GM23338 (cell line): ENCODE measurements around the gene TOLLIP. TPM values are rescaled to one million over a fixed set of nuclear protein-coding genes. Genes with fewer than 3 reads are reported as not detected.

Experiments
- ATAC-seq: fragments of 200-7000 bp; cut with Tn5 transposase; 3 replicates; pipeline ENCODE4 v1.9.1; 2020
- DNase-seq: peaks from one replicate; pipeline ENCODE4 v3.0.0-alpha.2; 2015; ENCODE audit warnings: low spot score
- H2AFZ ChIP-seq: fragments of 200-600 bp; sonication (generic); 2 replicates; pipeline ENCODE4 v1.8.0; 2016; ENCODE audit warnings: antibody characterized with exemption, mild to moderate bottlenecking, moderate library complexity
- H3F3A ChIP-seq: fragments of 200-600 bp; sonication (generic); replicated peaks from 2 replicates; pipeline ENCODE4 v1.8.0; 2017; ENCODE audit warnings: antibody characterized with exemption, mixed run types, low read depth
- H3K27ac ChIP-seq: fragments of 200-600 bp; sonication (generic); 2 replicates; pipeline ENCODE4 v1.6.1; 2016; ENCODE audit warnings: low read depth
- H3K27me3 ChIP-seq: fragments of 200-600 bp; sonication (generic); 2 replicates; pipeline ENCODE4 v1.8.0; 2016; ENCODE audit warnings: mild to moderate bottlenecking, mixed run types, moderate library complexity; ENCODE audit not compliant: insufficient read depth
- H3K36me3 ChIP-seq: fragments of 200-600 bp; sonication (generic); 2 replicates; pipeline ENCODE4 v1.8.0; 2016; ENCODE audit warnings: mild to moderate bottlenecking; ENCODE audit not compliant: insufficient read depth
- H3K4me1 ChIP-seq: fragments of 200-600 bp; sonication (generic); 2 replicates; pipeline ENCODE4 v1.8.0; 2016; ENCODE audit warnings: mild to moderate bottlenecking, moderate library complexity; ENCODE audit not compliant: insufficient read depth
- H3K4me2 ChIP-seq: fragments of 200-600 bp; sonication (generic); 2 replicates; pipeline ENCODE4 v1.7.1; 2017; ENCODE audit warnings: mixed run types
- H3K4me3 ChIP-seq: fragments of 200-600 bp; sonication (generic); 2 replicates; pipeline ENCODE4 v1.6.1; 2016; ENCODE audit warnings: mixed run types
- H3K79me2 ChIP-seq: fragments of 200-600 bp; sonication (generic); replicated peaks from 2 replicates; pipeline ENCODE4 v1.8.0; 2017; ENCODE audit warnings: mild to moderate bottlenecking; ENCODE audit not compliant: insufficient read depth
- H3K9me2 ChIP-seq: fragments of 200-600 bp; sonication (generic); 2 replicates; pipeline ENCODE4 v1.8.0; 2017; ENCODE audit not compliant: insufficient read depth
- H4K20me1 ChIP-seq: fragments of 200-600 bp; sonication (generic); replicated peaks from 2 replicates; pipeline ENCODE4 v1.8.0; 2017; ENCODE audit warnings: mild to moderate bottlenecking; ENCODE audit not compliant: insufficient read depth
- H3K27ac Mint-ChIP-seq: 2 replicates; pipeline ENCODE4 v1.8.0; 2020; ENCODE audit warnings: inconsistent platforms, mild to moderate bottlenecking, moderate library complexity, mixed read lengths
- H3K27me3 Mint-ChIP-seq: 3 replicates; pipeline ENCODE4 v1.8.0; 2022; ENCODE audit warnings: low read depth, mild to moderate bottlenecking, moderate library complexity, mixed read lengths, inconsistent platforms; ENCODE audit not compliant: insufficient read depth, poor library complexity
- H3K36me3 Mint-ChIP-seq: 3 replicates; pipeline ENCODE4 v1.8.0; 2021; ENCODE audit warnings: low read depth, mild to moderate bottlenecking, inconsistent platforms, moderate library complexity, mixed read lengths
- H3K4me1 Mint-ChIP-seq: 3 replicates; pipeline ENCODE4 v1.8.0; 2020; ENCODE audit warnings: mild to moderate bottlenecking, inconsistent platforms, mixed read lengths
- H3K4me3 Mint-ChIP-seq: 3 replicates; pipeline ENCODE4 v1.8.0; 2021; ENCODE audit warnings: moderate library complexity, mild to moderate bottlenecking, inconsistent platforms, mixed read lengths
- H3K9me3 Mint-ChIP-seq: 3 replicates; pipeline ENCODE4 v1.8.0; 2020; ENCODE audit warnings: moderate library complexity, mild to moderate bottlenecking, inconsistent platforms, mixed read lengths
- EZH2 ChIP-seq: fragments of 200-600 bp; sonication (generic); IDR thresholded peaks from one replicate; pipeline ENCODE4 v1.8.0; 2017; ENCODE audit warnings: antibody characterized with exemption, mild to moderate bottlenecking, low read depth; ENCODE audit not compliant: unreplicated experiment
- EZH2phosphoT487 ChIP-seq: fragments of 200-600 bp; sonication (generic); IDR thresholded peaks from one replicate; pipeline ENCODE4 v1.8.1; 2018; ENCODE audit warnings: antibody characterized with exemption; ENCODE audit not compliant: unreplicated experiment
- POLR2AphosphoS5 ChIP-seq: IDR thresholded peaks from 2 replicates; pipeline ENCODE4 v1.6.1; 2016; ENCODE audit warnings: antibody characterized with exemption, low read depth
- ZNF331 ChIP-seq: fragments of 250-450 bp; sonication (Bioruptor Pico); IDR thresholded peaks from 2 replicates; pipeline ENCODE4 v1.5.0; 2020; ENCODE audit warnings: low read depth, mild to moderate bottlenecking, moderate library complexity
- polyA plus RNA-seq: library from polyadenylated mRNA; unstranded; fragments of >200 nt; fragmentation: Nextera tagmentation; extraction: Ambion mirVana; gene quantifications from 2 replicates; pipeline ENCODE4 v1.2.1, GENCODE V29; 2016
- total RNA-seq: library from RNA; depleted of rRNA; stranded (reverse); fragments of >200 nt; shearing (Covaris generic); gene quantifications from 2 replicates; pipeline ENCODE4 v1.2.3, GENCODE V29; 2014
- TF ChIP-seq, protein P1 (sequence below): fragments of 250-450 bp; sonication (Bioruptor Pico); IDR thresholded peaks from 2 replicates; pipeline ENCODE4 v1.5.0; 2020; ENCODE audit warnings: mild to moderate bottlenecking, moderate library complexity
- TF ChIP-seq, protein P2 (sequence below): IDR thresholded peaks from one replicate; pipeline ENCODE4 v1.6.1; 2018; ENCODE audit warnings: antibody characterized with exemption; ENCODE audit not compliant: unreplicated experiment
- TF ChIP-seq, protein P3 (sequence below): IDR thresholded peaks from 2 replicates; pipeline ENCODE4 v1.6.1; 2016; ENCODE audit warnings: antibody characterized with exemption
- TF ChIP-seq, protein P4 (sequence below), 2 experiments: fragments of 200-600 bp in 1 of 2; sonication (generic) in 1 of 2; conservative IDR thresholded peaks; 2 replicates each; pipeline versions ENCODE4 v1.5.1 to v1.6.1; 2016 to 2017; ENCODE audit warnings: antibody characterized with exemption in 2 of 2, low read depth in 2 of 2, mild to moderate bottlenecking in 2 of 2, moderate library complexity in 1 of 2

Gene TOLLIP
- total and polyA plus RNA-seq, 2 experiments from 2014 or later: 13.5 to 18.0 TPM

DNA sequence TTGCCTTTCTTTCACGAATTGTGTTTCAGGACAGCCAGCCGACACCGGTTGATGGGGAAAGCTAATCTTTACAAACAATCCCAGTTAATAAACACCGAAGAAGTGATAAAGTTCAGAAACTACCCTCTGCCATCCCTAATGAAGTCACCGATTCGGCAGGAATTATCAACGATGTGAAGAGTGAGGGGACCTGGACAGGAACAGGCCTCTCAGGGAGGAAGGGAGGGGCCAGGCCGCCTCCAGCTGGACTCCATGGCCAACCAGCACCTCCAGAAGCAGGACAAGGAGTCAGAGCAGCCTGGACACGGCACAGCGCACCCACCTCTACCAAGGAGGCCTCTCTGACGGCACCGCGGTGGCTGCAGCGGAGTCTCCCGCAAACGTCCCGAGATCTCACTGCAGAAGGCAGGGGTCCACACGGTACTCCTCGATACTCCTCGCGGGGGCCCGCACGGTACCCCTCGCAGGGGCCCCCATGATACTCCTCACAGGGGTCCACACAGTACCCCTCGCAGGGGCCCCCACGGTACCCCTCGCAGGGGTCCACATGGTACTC lies 3.9 kb downstream of the TOLLIP start:
- H3K9me2 ChIP-seq: no peaks in the 10 kb centered on the region
- H4K20me1 ChIP-seq: peaks cover 5% of the 10 kb centered on the region; the same call in 1 of the 2 replicates
- H3K4me1 ChIP-seq: peaks cover 7% of the 10 kb centered on the region; the same call in 1 of the 2 replicates
- Mint-ChIP-seq H3K27ac (no peak overlapping the region), H3K36me3 (peaks cover 3% of the 10 kb centered on the region; the same call in 2 of the 3 replicates), H3K4me1 (peaks cover 20% of the 10 kb centered on the region), H3K4me3 (no peak overlapping the region), H3K27me3 (peaks cover 10% of the 10 kb centered on the region), H3K9me3 (no peaks in the 10 kb centered on the region; the same call in 2 of the 3 replicates)
- H3K4me3 ChIP-seq: no peak overlapping the region
- no peaks in the 10 kb centered on the region for H3F3A ChIP-seq
- H3K27ac ChIP-seq: no peak overlapping the region
- ATAC-seq (no peak), DNase-seq (no peak)
- H3K36me3 ChIP-seq: no peaks in the 10 kb centered on the region
- TF ChIP-seq ZNF331 (CRISPR knock-in tag): no peak
- peaks cover 65% of the 10 kb centered on the region for H3K79me2 ChIP-seq
- no peak overlapping the region for H2AFZ ChIP-seq
- no peaks in the 10 kb centered on the region for H3K27me3 ChIP-seq
- H3K4me2 ChIP-seq: no peak overlapping the region

DNA sequence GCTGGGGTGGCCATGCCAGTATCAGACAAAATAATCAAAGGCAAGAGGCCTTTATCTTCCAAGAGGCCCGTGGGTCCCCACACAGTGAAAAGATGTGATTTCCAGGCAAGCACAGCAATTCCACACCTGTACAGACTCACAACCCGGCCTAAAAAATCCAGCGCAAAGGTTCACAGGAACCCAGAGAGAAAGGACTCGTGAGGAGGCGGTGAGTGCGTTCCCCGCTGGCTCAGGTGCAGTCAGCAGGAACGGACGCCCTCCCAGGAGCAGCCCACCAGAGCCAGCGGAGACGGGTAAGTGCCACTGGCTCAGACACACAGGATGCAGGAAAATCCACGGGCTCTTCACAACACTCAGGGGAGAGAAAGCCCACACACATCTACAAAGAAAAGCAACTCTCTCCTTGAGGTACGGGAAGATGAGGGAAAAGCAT lies 4.4 kb downstream of the TOLLIP start:
- Histone ChIP-seq H4K20me1 (peaks cover 5% of the 10 kb centered on the region; the same call in 1 of the 2 replicates), H3K27ac (no peak overlapping the region), H3K9me2 (no peaks in the 10 kb centered on the region), H3K4me2 (no peak overlapping the region), H3K79me2 (peaks cover 70% of the 10 kb centered on the region), H3K27me3 (no peaks in the 10 kb centered on the region), H3K4me3 (no peak overlapping the region), H2AFZ (no peak overlapping the region), H3K36me3 (no peaks in the 10 kb centered on the region), H3F3A (no peaks in the 10 kb centered on the region), H3K4me1 (peaks cover 5% of the 10 kb centered on the region; the same call in 1 of the 2 replicates)
- Mint-ChIP-seq H3K27me3 (peaks cover 7% of the 10 kb centered on the region), H3K4me3 (no peak overlapping the region), H3K9me3 (no peaks in the 10 kb centered on the region; the same call in 2 of the 3 replicates), H3K4me1 (peaks cover 23% of the 10 kb centered on the region), H3K27ac (no peak overlapping the region), H3K36me3 (no peaks in the 10 kb centered on the region)
- no peak for DNase-seq
- ATAC-seq: no peak
- TF ChIP-seq, protein P1, sequence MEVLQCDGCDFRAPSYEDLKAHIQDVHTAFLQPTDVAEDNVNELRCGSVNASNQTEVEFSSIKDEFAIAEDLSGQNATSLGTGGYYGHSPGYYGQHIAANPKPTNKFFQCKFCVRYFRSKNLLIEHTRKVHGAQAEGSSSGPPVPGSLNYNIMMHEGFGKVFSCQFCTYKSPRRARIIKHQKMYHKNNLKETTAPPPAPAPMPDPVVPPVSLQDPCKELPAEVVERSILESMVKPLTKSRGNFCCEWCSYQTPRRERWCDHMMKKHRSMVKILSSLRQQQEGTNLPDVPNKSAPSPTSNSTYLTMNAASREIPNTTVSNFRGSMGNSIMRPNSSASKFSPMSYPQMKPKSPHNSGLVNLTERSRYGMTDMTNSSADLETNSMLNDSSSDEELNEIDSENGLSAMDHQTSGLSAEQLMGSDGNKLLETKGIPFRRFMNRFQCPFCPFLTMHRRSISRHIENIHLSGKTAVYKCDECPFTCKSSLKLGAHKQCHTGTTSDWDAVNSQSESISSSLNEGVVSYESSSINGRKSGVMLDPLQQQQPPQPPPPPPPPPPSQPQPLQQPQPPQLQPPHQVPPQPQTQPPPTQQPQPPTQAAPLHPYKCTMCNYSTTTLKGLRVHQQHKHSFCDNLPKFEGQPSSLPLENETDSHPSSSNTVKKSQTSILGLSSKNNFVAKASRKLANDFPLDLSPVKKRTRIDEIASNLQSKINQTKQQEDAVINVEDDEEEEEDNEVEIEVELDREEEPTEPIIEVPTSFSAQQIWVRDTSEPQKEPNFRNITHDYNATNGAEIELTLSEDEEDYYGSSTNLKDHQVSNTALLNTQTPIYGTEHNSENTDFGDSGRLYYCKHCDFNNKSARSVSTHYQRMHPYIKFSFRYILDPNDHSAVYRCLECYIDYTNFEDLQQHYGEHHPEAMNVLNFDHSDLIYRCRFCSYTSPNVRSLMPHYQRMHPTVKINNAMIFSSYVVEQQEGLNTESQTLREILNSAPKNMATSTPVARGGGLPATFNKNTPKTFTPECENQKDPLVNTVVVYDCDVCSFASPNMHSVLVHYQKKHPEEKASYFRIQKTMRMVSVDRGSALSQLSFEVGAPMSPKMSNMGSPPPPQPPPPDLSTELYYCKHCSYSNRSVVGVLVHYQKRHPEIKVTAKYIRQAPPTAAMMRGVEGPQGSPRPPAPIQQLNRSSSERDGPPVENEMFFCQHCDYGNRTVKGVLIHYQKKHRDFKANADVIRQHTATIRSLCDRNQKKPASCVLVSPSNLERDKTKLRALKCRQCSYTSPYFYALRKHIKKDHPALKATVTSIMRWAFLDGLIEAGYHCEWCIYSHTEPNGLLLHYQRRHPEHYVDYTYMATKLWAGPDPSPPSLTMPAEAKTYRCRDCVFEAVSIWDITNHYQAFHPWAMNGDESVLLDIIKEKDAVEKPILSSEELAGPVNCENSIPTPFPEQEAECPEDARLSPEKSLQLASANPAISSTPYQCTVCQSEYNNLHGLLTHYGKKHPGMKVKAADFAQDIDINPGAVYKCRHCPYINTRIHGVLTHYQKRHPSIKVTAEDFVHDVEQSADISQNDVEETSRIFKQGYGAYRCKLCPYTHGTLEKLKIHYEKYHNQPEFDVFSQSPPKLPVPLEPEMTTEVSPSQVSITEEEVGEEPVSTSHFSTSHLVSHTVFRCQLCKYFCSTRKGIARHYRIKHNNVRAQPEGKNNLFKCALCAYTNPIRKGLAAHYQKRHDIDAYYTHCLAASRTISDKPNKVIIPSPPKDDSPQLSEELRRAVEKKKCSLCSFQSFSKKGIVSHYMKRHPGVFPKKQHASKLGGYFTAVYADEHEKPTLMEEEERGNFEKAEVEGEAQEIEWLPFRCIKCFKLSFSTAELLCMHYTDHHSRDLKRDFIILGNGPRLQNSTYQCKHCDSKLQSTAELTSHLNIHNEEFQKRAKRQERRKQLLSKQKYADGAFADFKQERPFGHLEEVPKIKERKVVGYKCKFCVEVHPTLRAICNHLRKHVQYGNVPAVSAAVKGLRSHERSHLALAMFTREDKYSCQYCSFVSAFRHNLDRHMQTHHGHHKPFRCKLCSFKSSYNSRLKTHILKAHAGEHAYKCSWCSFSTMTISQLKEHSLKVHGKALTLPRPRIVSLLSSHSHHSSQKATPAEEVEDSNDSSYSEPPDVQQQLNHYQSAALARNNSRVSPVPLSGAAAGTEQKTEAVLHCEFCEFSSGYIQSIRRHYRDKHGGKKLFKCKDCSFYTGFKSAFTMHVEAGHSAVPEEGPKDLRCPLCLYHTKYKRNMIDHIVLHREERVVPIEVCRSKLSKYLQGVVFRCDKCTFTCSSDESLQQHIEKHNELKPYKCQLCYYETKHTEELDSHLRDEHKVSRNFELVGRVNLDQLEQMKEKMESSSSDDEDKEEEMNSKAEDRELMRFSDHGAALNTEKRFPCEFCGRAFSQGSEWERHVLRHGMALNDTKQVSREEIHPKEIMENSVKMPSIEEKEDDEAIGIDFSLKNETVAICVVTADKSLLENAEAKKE (CRISPR knock-in tag): no peak
- TF ChIP-seq, protein P2, sequence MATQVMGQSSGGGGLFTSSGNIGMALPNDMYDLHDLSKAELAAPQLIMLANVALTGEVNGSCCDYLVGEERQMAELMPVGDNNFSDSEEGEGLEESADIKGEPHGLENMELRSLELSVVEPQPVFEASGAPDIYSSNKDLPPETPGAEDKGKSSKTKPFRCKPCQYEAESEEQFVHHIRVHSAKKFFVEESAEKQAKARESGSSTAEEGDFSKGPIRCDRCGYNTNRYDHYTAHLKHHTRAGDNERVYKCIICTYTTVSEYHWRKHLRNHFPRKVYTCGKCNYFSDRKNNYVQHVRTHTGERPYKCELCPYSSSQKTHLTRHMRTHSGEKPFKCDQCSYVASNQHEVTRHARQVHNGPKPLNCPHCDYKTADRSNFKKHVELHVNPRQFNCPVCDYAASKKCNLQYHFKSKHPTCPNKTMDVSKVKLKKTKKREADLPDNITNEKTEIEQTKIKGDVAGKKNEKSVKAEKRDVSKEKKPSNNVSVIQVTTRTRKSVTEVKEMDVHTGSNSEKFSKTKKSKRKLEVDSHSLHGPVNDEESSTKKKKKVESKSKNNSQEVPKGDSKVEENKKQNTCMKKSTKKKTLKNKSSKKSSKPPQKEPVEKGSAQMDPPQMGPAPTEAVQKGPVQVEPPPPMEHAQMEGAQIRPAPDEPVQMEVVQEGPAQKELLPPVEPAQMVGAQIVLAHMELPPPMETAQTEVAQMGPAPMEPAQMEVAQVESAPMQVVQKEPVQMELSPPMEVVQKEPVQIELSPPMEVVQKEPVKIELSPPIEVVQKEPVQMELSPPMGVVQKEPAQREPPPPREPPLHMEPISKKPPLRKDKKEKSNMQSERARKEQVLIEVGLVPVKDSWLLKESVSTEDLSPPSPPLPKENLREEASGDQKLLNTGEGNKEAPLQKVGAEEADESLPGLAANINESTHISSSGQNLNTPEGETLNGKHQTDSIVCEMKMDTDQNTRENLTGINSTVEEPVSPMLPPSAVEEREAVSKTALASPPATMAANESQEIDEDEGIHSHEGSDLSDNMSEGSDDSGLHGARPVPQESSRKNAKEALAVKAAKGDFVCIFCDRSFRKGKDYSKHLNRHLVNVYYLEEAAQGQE: no peak
- TF ChIP-seq POLR2AphosphoS5 (no peak), ZNF331 (CRISPR knock-in tag) (no peak), EZH2 (no peak), EZH2phosphoT487 (no peak)
- TF ChIP-seq, protein P3, sequence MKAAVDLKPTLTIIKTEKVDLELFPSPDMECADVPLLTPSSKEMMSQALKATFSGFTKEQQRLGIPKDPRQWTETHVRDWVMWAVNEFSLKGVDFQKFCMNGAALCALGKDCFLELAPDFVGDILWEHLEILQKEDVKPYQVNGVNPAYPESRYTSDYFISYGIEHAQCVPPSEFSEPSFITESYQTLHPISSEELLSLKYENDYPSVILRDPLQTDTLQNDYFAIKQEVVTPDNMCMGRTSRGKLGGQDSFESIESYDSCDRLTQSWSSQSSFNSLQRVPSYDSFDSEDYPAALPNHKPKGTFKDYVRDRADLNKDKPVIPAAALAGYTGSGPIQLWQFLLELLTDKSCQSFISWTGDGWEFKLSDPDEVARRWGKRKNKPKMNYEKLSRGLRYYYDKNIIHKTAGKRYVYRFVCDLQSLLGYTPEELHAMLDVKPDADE: no peak
- TF ChIP-seq, protein P4, sequence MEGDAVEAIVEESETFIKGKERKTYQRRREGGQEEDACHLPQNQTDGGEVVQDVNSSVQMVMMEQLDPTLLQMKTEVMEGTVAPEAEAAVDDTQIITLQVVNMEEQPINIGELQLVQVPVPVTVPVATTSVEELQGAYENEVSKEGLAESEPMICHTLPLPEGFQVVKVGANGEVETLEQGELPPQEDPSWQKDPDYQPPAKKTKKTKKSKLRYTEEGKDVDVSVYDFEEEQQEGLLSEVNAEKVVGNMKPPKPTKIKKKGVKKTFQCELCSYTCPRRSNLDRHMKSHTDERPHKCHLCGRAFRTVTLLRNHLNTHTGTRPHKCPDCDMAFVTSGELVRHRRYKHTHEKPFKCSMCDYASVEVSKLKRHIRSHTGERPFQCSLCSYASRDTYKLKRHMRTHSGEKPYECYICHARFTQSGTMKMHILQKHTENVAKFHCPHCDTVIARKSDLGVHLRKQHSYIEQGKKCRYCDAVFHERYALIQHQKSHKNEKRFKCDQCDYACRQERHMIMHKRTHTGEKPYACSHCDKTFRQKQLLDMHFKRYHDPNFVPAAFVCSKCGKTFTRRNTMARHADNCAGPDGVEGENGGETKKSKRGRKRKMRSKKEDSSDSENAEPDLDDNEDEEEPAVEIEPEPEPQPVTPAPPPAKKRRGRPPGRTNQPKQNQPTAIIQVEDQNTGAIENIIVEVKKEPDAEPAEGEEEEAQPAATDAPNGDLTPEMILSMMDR (conservative IDR thresholded peaks at IDR 0.05; ENCODE audit: low read depth in 2 of 2): no peak
